ENCODE data around the gene SEPTIN5. TPM values are rescaled to one million over a fixed set of nuclear protein-coding genes. Genes with fewer than 3 reads are reported as not detected.

Gene SEPTIN5
- total RNA-seq, 2 experiments from 2014 or later, result 0.71 to 0.75 TPM

DNA sequence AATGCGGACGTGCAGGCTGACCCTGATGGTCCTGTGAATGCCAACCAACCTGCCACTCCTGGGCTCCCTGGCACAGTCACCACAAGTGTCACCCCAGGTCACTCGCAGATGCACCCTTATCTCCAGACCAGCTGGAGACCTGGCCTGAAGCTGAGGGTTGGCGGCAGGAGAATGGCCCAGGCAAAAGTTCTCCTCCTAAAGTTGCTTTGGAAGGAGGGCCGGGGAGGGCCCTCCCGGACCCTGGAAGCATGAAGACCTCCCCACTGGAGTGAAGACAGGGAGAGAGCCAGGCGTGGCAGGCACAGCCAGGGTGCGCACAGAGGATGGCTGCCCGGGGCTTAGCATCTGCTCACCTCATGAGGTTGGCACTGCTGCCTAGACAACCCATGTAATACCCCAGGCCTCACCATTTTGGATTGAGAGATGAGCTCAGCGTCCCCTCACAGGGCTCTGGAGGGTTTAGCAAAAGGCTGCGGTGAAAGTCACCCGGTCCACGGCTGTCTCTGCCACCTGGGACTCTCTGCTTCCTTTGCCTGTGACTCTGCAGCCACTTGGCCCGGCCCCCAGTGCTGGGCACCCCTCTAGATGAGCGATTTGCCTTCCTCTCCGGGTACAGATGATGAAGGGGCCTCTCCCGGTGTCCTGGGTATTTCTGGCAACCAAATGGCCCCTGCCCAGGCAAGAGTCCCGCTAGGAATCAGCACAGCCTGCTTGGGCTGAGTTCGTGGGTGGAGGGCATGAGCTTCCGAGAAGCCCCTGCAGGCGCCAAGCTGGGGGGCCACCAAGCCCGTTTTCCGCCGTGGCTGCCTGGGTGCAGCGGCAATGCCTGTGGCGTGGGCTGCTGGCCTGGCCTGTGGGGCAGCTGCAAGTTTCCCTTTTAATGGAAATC is 48.3 kb upstream of the SEPTIN5 start:
- ChIA-PET CTCF (no interaction called here), POLR2A (no interaction called here)
- Mint-ChIP-seq H3K4me1 (ENCODE audit: low read depth) (no peaks in the 10 kb centered on the region), H3K27ac (no peak overlapping the region), H3K27me3 (peaks cover 5% of the 10 kb centered on the region), H3K36me3 (ENCODE audit: low read depth) (no peaks in the 10 kb centered on the region), H3K4me3 (no peak overlapping the region), H3K9me3 (no peaks in the 10 kb centered on the region)
- no peak overlapping the region for H3K27ac ChIP-seq (ENCODE audit: low read depth in 1 of 2, low read length in 2 of 2)
- intact Hi-C loops (cut with DNase I, micrococcal nuclease), result no loop called here
- no peak for DNase-seq
- no peaks in the 10 kb centered on the region for H3K9me3 ChIP-seq (ENCODE audit: control insufficient read depth in 1 of 2, insufficient read depth in 1 of 2, low read length in 2 of 2)
- no peaks in the 10 kb centered on the region for H3K36me3 ChIP-seq (ENCODE audit: insufficient read depth, low read length)
- no peak overlapping the region for H3K4me3 ChIP-seq (ENCODE audit: low read length)
- no peak for ATAC-seq (ENCODE audit: poor library complexity)
- TF ChIP-seq CTCF (IDR thresholded peaks at IDR 0.05), result no peak
- H3K4me1 ChIP-seq (ENCODE audit: insufficient read depth, low read length), result no peaks in the 10 kb centered on the region
- H3K27me3 ChIP-seq (ENCODE audit: control insufficient read depth in 1 of 2, insufficient read depth in 2 of 2, low read length in 2 of 2), result no peaks in the 10 kb centered on the region

- no peaks in the 10 kb centered on the region for H3K27me3 ChIP-seq (ENCODE audit: control insufficient read depth in 1 of 2, insufficient read depth in 2 of 2, low read length in 2 of 2)
- no peaks in the 10 kb centered on the region for H3K9me3 ChIP-seq (ENCODE audit: control insufficient read depth in 1 of 2, insufficient read depth in 1 of 2, low read length in 2 of 2)
- Mint-ChIP-seq H3K36me3 (ENCODE audit: low read depth) (no peaks in the 10 kb centered on the region), H3K9me3 (no peaks in the 10 kb centered on the region), H3K27ac (no peak overlapping the region), H3K4me3 (no peak overlapping the region), H3K4me1 (ENCODE audit: low read depth) (no peaks in the 10 kb centered on the region), H3K27me3 (peaks cover 5% of the 10 kb centered on the region)
- no peak for DNase-seq
- H3K4me1 ChIP-seq (ENCODE audit: insufficient read depth, low read length), result no peaks in the 10 kb centered on the region
- H3K36me3 ChIP-seq (ENCODE audit: insufficient read depth, low read length), result no peaks in the 10 kb centered on the region
- intact Hi-C loops (cut with DNase I, micrococcal nuclease), result no loop called here
- no peak for ATAC-seq (ENCODE audit: poor library complexity)
- H3K27ac ChIP-seq (ENCODE audit: low read depth in 1 of 2, low read length in 2 of 2), result no peak overlapping the region
- POLR2A ChIA-PET, result no interaction called here
- TF ChIP-seq CTCF (IDR thresholded peaks at IDR 0.05), result no peak
- CTCF ChIA-PET, result no interaction called here
- H3K4me3 ChIP-seq (ENCODE audit: low read length), result no peak overlapping the region
These were observed 47.4 kb upstream of the SEPTIN5 start for GRCh38 chr22:19666673-19667593.

DNA sequence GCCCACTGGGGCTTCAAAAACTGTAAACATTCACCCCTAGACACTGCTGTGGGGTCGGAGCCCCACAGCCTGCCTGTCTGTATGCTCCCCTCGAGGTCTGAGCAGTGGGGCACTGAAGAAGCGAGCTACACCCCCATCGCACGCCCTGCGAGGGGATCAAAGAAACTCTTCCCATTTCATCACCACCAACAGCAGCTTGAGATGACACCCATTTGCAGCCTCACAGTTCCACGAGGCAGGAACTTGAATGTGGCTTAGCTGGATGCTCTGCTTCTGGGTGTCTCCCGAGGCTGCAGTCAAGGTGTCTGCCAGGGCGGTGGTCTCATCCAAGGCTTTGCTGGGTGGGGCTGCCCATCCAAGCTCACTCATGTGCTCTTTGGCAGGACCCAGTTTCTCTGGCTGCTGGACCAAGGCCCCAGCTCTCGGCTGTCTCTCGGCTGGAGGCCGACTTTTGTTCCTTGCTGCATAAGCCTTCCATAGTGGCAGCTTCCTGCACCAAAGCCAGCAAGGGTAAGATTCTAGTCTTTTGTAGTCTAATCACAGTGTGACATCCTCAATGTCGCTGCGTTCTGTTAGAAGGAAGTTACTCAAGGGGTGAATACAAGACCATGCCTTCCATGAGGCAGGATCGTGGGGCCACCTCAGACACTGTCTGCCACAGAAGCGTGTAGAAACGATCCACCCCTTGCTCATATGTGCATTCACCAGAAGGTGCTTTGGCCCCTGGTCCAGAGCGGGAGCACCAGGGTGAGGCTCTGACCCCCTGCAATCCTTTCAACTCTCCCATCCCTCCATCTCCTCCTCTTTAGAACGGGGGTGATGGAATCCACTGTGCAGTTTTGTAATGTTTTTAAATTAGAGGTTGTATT is 46.2 kb upstream of the SEPTIN5 start:
- no peak for DNase-seq
- Mint-ChIP-seq H3K4me1 (ENCODE audit: low read depth) (no peaks in the 10 kb centered on the region), H3K27me3 (peaks cover 5% of the 10 kb centered on the region), H3K9me3 (no peaks in the 10 kb centered on the region), H3K4me3 (no peak overlapping the region), H3K36me3 (ENCODE audit: low read depth) (no peaks in the 10 kb centered on the region), H3K27ac (no peak overlapping the region)
- POLR2A ChIA-PET, result no interaction called here
- TF ChIP-seq CTCF (IDR thresholded peaks at IDR 0.05), result no peak
- Histone ChIP-seq H3K4me3 (ENCODE audit: low read length) (no peak overlapping the region), H3K27ac (ENCODE audit: low read depth in 1 of 2, low read length in 2 of 2) (no peak overlapping the region), H3K4me1 (ENCODE audit: insufficient read depth, low read length) (no peaks in the 10 kb centered on the region), H3K9me3 (ENCODE audit: control insufficient read depth in 1 of 2, insufficient read depth in 1 of 2, low read length in 2 of 2) (no peaks in the 10 kb centered on the region), H3K27me3 (ENCODE audit: control insufficient read depth in 1 of 2, insufficient read depth in 2 of 2, low read length in 2 of 2) (no peaks in the 10 kb centered on the region), H3K36me3 (ENCODE audit: insufficient read depth, low read length) (no peaks in the 10 kb centered on the region)
- no peak for ATAC-seq (ENCODE audit: poor library complexity)
- CTCF ChIA-PET, result no interaction called here
- intact Hi-C loops (cut with DNase I, micrococcal nuclease), result no loop called here

Measured in CD4-positive, alpha-beta T cell (primary cell).